UCSD-AML1 (cell line): Measurements from ENCODE around the gene PTGDR.

ENCODE experiments used
- DNase-seq: peaks from one replicate; lab custom pipeline; 2025; ENCODE audit not compliant: unreplicated experiment; lab: John Stamatoyannopoulos, UW

The PTGDR gene

GRCh38 chr14:52307905-52308304 lies 40.4 kb downstream of the PTGDR start:
- no peak for DNase-seq

GRCh38 chr14:52310541-52310940 lies 43.0 kb downstream of the PTGDR start:
- DNase-seq, result no peak

GRCh38 chr14:52312931-52313355 lies 45.4 kb downstream of the PTGDR start:
- no peak for DNase-seq

GRCh38 chr14:52313462-52313861 lies 46.0 kb downstream of the PTGDR start:
- DNase-seq, result no peak

GRCh38 chr14:52313903-52314594 lies 46.6 kb downstream of the PTGDR start, which contains the start of gene PTGER2:
TSS of gene PTGER2 (plus strand) at chr14:52314312. CDS start at chr14:52314549, 237 bp downstream.
- no peak for DNase-seq

- no peak for DNase-seq
Measured at GRCh38 chr14:52314595-52315354, 47.3 kb downstream of the PTGDR start.

- DNase-seq, result no peak
Measured at GRCh38 chr14:52315355-52315718, 47.8 kb downstream of the PTGDR start.

GRCh38 chr14:52318062-52318461 lies 50.6 kb downstream of the PTGDR start:
- DNase-seq, result no peak

GRCh38 chr14:52318826-52319645 lies 51.5 kb downstream of the PTGDR start:
- DNase-seq, result no peak

- DNase-seq, result no peak
Measured at GRCh38 chr14:52319919-52320318, 52.4 kb downstream of the PTGDR start.

- DNase-seq, result no peak
Measured at GRCh38 chr14:52325126-52325525, 57.6 kb downstream of the PTGDR start.

GRCh38 chr14:52325630-52326029 lies 58.1 kb downstream of the PTGDR start:
- DNase-seq, result no peak
